Testis (tissue), 3 donors: ENCODE results near the gene CFDP1. TPM values are rescaled to one million over a fixed set of nuclear protein-coding genes. Genes with fewer than 3 reads are reported as not detected.
"Not testable (repeated sequence)": the region's sequence is repeated elsewhere in the genome, so short reads cannot be mapped to it uniquely, and the experiment has no call there.

Experiments
- DNase-seq: peaks from one replicate; pipeline ENCODE4 v3.0.0-alpha.2; 2019
- H3K27ac ChIP-seq, 2 donors: fragments of 200-600 bp; sonication (generic); one replicate each; pipeline ENCODE4 v1.5.1; 2019
- H3K27me3 ChIP-seq: fragments of 200-600 bp; sonication (generic); one replicate; pipeline ENCODE4 v1.5.1; 2019
- H3K36me3 ChIP-seq: fragments of 200-600 bp; sonication (generic); one replicate; pipeline ENCODE4 v1.5.1; 2017; ENCODE audit warnings: low read depth; ENCODE audit errors: missing control alignments
- H3K4me1 ChIP-seq: fragments of 200-600 bp; sonication (generic); one replicate; pipeline ENCODE4 v1.5.1; 2019
- H3K4me3 ChIP-seq, 2 donors: fragments of 200-600 bp; sonication (generic); one replicate each; pipeline ENCODE4 v1.5.1; 2017 to 2019
- H3K9me3 ChIP-seq: fragments of 200-600 bp; sonication (generic); one replicate; pipeline ENCODE4 v1.5.1; 2017
- CTCF ChIP-seq, 3 experiments: fragments of 450-650 bp in 2 of 3; fragments of 200-600 bp in 1 of 3; sonication (generic) in 1 of 3; IDR thresholded peaks; one replicate each; pipeline ENCODE4 v1.5.1; 2016 to 2019; ENCODE audit warnings: antibody characterized with exemption in 3 of 3, mild to moderate bottlenecking in 2 of 3, moderate library complexity in 1 of 3
- POLR2A ChIP-seq: fragments of 450-650 bp; IDR thresholded peaks from one replicate; pipeline ENCODE4 v1.6.1; 2017; ENCODE audit warnings: antibody characterized with exemption, mild to moderate bottlenecking, moderate library complexity
- WGBS, 2 donors: methylation state at CpG; one replicate each; pipeline ENCODE4 v1.1.5; 2018; 5-methylcytosine and 5-hydroxymethylcytosine counted together
- intact Hi-C: fragments of 100-400 bp; cut with DNase I; formaldehyde crosslinking; loops from one replicate; pipeline ENCODE4 v1.15.1; 2023; ENCODE audit warnings: low total_unique reads
- polyA plus RNA-seq: library from polyadenylated mRNA; stranded (reverse); fragments of 350-450 nt; fragmentation: Illumina TruSeq; extraction: RNeasy Lipid Tissue Mini Kit (QIAGEN cat#74804); gene quantifications from one replicate; pipeline ENCODE4 v1.2.3, GENCODE V29; 2014; ENCODE audit warnings: low read depth, low replicate concordance; ENCODE audit not compliant: insufficient read depth
- total RNA-seq, 2 donors: library from RNA; depleted of rRNA; stranded (reverse); fragments of >200 nt; gene quantifications; one replicate each; pipeline ENCODE4 v1.2.3, GENCODE V29; 2016

The CFDP1 gene
- total and polyA plus RNA-seq, 3 donors from 2014 or later = 111 to 133 (median 127) TPM

DNA sequence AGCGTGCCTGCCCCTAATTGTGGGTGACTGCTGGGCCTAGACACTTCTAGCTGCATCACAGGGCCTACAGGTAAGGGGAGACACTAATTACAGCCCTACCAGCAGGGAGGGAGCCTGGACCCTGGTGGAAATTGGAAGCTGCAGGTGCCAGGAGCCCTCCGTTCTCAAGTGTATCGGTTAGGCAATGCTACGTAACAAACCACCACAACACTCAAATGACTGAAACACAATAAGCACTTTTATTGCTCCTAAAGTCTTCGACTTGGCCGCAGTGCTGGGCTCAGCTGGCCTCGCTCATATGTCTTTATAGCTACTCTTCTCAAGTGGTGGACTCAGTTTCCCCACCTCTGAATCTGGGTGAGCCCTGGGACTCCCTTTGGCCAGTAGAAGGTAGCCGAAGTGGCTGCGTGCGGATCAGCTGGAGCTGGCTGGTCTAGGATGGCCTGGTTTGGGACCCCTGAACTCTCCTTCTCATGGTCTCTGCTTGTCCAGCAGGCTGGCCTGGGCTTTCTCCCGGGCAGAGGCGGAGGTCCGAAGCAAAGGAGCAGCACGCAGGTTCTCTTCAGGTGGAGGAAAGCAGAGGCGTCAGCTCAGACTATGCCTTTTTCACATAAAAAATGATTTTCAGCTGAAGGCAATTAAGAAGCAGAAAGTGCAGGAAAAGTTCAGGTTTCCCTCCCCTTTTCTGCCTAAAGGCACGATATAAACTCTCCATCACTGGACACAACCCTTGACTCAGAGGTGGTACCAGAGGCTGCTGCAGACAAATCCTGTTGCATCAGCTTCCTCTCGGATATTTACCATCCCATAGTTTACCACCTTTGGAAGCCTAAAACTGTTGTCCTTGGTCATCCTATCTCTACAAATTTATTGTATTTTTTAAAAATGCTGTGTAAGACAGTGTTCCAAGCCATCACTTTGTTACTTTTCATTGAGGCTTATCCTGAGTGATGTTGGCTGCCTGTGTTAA, 39.9 kb upstream of the CFDP1 start:
- Histone ChIP-seq H3K4me1 (no peaks in the 10 kb centered on the region), H3K4me3 (no peak overlapping the region), H3K27ac (no peak overlapping the region), H3K36me3 (no peaks in the 10 kb centered on the region), H3K27me3 (no peaks in the 10 kb centered on the region), H3K9me3 (no peaks in the 10 kb centered on the region)
- 91 to 94% methylated on average over 17 of the region's 17 CpGs for WGBS, 2 donors
- no peak for DNase-seq
- intact Hi-C loops = loop anchor here (5.0 kb wide), 1 partner anchor 289 kb away; no protein-coding TSS in a partner anchor
- no peak for TF ChIP-seq POLR2A
- TF ChIP-seq CTCF (IDR thresholded peaks at IDR 0.05) = no peak

DNA sequence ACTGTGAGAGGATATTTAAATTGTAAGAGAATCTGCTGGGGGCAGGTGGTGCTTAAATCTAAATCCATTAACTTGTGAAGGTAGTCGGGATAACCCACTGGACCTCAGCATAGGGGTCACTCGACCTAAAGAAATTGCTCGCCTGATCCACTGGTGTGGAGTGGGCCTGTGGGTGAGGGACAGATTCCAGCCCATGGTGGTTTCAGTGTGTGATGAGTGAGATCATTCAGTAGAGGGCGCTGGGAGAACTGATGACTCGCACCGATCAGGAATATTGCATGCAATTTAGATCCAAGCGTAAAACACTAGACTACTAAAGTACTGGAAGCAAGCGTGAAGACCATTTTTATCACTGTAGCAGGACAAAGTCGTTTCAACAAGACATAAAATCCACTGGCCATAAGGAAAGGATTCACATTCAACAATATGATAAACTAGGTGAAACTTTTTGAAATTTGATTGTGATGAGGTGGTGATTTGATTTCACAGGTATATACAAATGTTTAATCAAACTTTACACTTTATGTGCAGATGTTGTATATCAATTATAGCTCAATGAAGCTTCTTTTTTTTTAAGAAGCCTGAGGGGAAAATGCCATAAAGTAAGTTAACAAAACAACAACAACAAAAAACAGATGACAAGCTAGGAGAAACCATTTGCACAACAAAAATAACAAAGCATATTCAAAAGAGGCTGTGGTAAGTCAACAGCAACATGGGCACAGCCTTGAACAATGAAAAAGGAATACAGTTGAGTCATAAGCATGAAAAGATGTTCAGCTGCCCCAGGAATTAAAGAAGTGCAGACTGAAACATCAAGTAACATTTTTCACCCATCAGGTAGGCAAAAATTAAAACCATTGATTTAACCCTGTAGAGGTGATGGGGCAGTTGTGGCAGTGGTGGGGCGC, 38.7 kb upstream of the CFDP1 start:
- Histone ChIP-seq H3K4me1 (no peaks in the 10 kb centered on the region), H3K36me3 (no peaks in the 10 kb centered on the region), H3K4me3 (no peak overlapping the region), H3K27ac (no peak overlapping the region), H3K27me3 (no peaks in the 10 kb centered on the region), H3K9me3 (no peaks in the 10 kb centered on the region)
- WGBS, 2 donors = 32 to 42% methylated on average over 9 of the region's 10 CpGs
- peak; percentile 77 for DNase-seq
- intact Hi-C loops = loop anchor here (5.0 kb wide), 1 partner anchor 290 kb away; no protein-coding TSS in a partner anchor
- TF ChIP-seq POLR2A = no peak
- TF ChIP-seq CTCF (IDR thresholded peaks at IDR 0.05) = peak; percentile 53 to 74 (median 56)

- intact Hi-C loops = no loop called here
- Histone ChIP-seq H3K27ac (no peak overlapping the region), H3K4me3 (no peak overlapping the region), H3K4me1 (peaks cover 9% of the 10 kb centered on the region), H3K9me3 (no peaks in the 10 kb centered on the region), H3K27me3 (no peaks in the 10 kb centered on the region), H3K36me3 (no peaks in the 10 kb centered on the region)
- no peak for DNase-seq
- TF ChIP-seq POLR2A = no peak
- no peak for TF ChIP-seq CTCF (IDR thresholded peaks at IDR 0.05)
- WGBS, 2 donors = 70 to 75% methylated on average over 2 of the region's 2 CpGs
Measured at GRCh38 chr16:75466760-75467159, 33.5 kb upstream of the CFDP1 start.

DNA sequence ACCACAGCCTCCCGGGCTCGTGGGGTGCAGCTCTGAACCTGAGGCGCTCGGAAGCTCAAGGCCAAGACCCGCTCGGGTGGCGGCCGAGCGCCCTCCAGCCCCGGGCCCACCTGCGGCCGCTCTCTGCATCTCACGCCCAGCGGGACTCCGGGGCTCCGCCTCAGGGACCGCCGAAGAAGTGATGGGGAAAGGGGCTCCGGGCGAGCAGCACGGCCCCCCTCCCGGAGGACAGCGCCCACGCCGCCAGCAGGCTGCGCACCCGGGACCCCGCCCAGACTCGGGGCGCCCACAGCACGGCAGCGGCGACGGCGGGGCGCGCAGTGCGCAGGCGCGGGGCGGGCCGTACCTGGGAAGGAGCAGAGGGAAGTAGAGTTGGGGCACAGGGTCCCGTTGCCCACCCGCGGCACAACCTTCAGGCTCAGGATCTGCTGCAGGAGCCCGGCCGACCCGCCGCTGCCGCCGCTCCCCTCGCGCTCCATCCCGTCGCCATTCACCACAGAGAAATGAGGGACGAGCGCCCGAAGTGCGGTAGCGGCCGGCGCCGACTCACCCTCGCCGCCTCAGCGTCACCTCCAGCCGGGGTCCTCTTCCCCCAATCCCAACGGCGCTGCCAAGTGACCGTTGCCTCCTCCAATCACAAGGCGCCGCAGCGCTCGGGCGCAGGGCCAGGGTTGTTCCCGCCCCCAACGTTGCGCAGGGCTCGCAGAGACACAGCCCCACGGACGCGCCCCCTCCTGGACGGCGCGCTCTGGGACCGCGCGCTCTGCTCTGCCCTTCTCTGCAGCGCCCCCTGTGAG, 31.0 kb upstream of the CFDP1 start, which contains the start of gene TMEM170A:
Gene TMEM170A (minus strand): TSS at position 568 of the 797 bp plus-strand sequence. CDS start 89 bp downstream, at position 479.
- Histone ChIP-seq H3K9me3 (no peaks in the 10 kb centered on the region), H3K4me3 (peak within 1 kb of the TSS; percentile 93 to 97), H3K4me1 (peaks cover 9% of the 10 kb centered on the region), H3K27me3 (no peaks in the 10 kb centered on the region), H3K36me3 (no peaks in the 10 kb centered on the region), H3K27ac (peak within 1 kb of the TSS; percentile 91 to 94)
- intact Hi-C loops = no loop called here
- TF ChIP-seq CTCF (IDR thresholded peaks at IDR 0.05) (peak; percentile 100), POLR2A (no peak)
- DNase-seq = peak; percentile 99
- 0 to 1% methylated on average over 1 to 62 of the region's 89 CpGs for WGBS, 2 donors

GRCh38 chr16:75463389-75464121, 30.3 kb upstream of the CFDP1 start:
- Histone ChIP-seq H3K4me3 (peak overlapping the region; percentile 93 to 97), H3K27ac (peak overlapping the region; percentile 91 to 94)
- H3K4me1 ChIP-seq, DNase-seq, H3K9me3 ChIP-seq, H3K36me3 ChIP-seq, H3K27me3 ChIP-seq, intact Hi-C loops: not testable (repeated sequence)
- 1 to 2% methylated on average over 12 to 34 of the region's 39 CpGs for WGBS, 2 donors
